ENCODE data around the gene NELFA.

The NELFA gene

GRCh38 chr4:2008921-2009650, at the start of gene NELFA:
NELFA (minus strand) TSS chr4:2008974; CDS start chr4:2008959, 15 bp downstream.
- peak; percentile 93 for DNase-seq

- DNase-seq, result no peak
Observed at GRCh38 chr4:2057382-2058065, 48.8 kb upstream of the NELFA start.

GRCh38 chr4:2054217-2054616, 45.4 kb upstream of the NELFA start:
- DNase-seq, result no peak

- no peak for DNase-seq
Observed at GRCh38 chr4:2051086-2051485, 42.3 kb upstream of the NELFA start.

- no peak for DNase-seq
Observed at GRCh38 chr4:2049811-2050210, 41.0 kb upstream of the NELFA start.

GRCh38 chr4:2049381-2049780, 40.6 kb upstream of the NELFA start:
- DNase-seq, result no peak

GRCh38 chr4:2048831-2049230, 40.1 kb upstream of the NELFA start:
- no peak for DNase-seq

GRCh38 chr4:2047781-2048581, 39.2 kb upstream of the NELFA start:
- DNase-seq, result no peak

- DNase-seq, result no peak
Observed at GRCh38 chr4:2047031-2047660, 38.4 kb upstream of the NELFA start.

GRCh38 chr4:2046031-2046961, 37.5 kb upstream of the NELFA start:
- no peak for DNase-seq

GRCh38 chr4:2045518-2045951, 36.8 kb upstream of the NELFA start:
- DNase-seq, result no peak

GRCh38 chr4:2044542-2045517, 36.1 kb upstream of the NELFA start:
- DNase-seq, result no peak

- DNase-seq, result no peak
Observed at GRCh38 chr4:2044119-2044485, 35.3 kb upstream of the NELFA start.

- no peak for DNase-seq
Observed at GRCh38 chr4:2043396-2044118, 34.8 kb upstream of the NELFA start.

GRCh38 chr4:2042947-2043395, 34.2 kb upstream of the NELFA start:
- no peak for DNase-seq

GRCh38 chr4:2042204-2042946, 33.6 kb upstream of the NELFA start:
- DNase-seq, result peak; percentile 56

GRCh38 chr4:2041239-2042130, 32.7 kb upstream of the NELFA start:
- DNase-seq, result peak; percentile 90
